ENCODE measurements around the gene USP6. TPM values are rescaled to one million over a fixed set of nuclear protein-coding genes. Genes with fewer than 3 reads are reported as not detected.

Gene USP6
- total and polyA plus RNA-seq, 2 of the 13 experiments (the other 11 are each of a cell fraction or from before 2014, with no cell fraction given) = 0.04 TPM; not detected in 1

DNA sequence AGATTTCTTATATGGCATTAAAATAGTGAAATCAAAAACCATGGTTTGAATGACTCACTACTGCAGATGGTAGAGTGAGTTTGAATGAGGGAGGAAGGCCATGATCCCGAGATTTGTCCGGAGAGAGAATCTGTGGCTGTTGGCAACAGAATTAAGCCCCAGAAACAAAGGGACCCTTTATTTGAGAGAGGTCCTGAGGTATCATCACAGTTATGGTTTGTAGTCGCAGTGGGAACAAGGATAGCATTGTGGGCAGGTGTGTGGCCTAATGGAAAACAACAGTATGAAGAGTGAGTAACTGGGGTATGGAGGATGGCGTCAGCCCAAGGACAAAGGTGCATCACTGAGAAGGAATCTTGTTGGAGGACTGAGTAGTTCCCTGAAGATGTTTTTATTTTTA, 46.1 kb upstream of the USP6 start (continued):
- TF ChIP-seq, protein P1, sequence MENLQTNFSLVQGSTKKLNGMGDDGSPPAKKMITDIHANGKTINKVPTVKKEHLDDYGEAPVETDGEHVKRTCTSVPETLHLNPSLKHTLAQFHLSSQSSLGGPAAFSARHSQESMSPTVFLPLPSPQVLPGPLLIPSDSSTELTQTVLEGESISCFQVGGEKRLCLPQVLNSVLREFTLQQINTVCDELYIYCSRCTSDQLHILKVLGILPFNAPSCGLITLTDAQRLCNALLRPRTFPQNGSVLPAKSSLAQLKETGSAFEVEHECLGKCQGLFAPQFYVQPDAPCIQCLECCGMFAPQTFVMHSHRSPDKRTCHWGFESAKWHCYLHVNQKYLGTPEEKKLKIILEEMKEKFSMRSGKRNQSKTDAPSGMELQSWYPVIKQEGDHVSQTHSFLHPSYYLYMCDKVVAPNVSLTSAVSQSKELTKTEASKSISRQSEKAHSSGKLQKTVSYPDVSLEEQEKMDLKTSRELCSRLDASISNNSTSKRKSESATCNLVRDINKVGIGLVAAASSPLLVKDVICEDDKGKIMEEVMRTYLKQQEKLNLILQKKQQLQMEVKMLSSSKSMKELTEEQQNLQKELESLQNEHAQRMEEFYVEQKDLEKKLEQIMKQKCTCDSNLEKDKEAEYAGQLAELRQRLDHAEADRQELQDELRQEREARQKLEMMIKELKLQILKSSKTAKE (CRISPR knock-in tag; IDR thresholded peaks at IDR 0.05; ENCODE audit: borderline replicate concordance) = no peak
- TF ChIP-seq, protein P2, sequence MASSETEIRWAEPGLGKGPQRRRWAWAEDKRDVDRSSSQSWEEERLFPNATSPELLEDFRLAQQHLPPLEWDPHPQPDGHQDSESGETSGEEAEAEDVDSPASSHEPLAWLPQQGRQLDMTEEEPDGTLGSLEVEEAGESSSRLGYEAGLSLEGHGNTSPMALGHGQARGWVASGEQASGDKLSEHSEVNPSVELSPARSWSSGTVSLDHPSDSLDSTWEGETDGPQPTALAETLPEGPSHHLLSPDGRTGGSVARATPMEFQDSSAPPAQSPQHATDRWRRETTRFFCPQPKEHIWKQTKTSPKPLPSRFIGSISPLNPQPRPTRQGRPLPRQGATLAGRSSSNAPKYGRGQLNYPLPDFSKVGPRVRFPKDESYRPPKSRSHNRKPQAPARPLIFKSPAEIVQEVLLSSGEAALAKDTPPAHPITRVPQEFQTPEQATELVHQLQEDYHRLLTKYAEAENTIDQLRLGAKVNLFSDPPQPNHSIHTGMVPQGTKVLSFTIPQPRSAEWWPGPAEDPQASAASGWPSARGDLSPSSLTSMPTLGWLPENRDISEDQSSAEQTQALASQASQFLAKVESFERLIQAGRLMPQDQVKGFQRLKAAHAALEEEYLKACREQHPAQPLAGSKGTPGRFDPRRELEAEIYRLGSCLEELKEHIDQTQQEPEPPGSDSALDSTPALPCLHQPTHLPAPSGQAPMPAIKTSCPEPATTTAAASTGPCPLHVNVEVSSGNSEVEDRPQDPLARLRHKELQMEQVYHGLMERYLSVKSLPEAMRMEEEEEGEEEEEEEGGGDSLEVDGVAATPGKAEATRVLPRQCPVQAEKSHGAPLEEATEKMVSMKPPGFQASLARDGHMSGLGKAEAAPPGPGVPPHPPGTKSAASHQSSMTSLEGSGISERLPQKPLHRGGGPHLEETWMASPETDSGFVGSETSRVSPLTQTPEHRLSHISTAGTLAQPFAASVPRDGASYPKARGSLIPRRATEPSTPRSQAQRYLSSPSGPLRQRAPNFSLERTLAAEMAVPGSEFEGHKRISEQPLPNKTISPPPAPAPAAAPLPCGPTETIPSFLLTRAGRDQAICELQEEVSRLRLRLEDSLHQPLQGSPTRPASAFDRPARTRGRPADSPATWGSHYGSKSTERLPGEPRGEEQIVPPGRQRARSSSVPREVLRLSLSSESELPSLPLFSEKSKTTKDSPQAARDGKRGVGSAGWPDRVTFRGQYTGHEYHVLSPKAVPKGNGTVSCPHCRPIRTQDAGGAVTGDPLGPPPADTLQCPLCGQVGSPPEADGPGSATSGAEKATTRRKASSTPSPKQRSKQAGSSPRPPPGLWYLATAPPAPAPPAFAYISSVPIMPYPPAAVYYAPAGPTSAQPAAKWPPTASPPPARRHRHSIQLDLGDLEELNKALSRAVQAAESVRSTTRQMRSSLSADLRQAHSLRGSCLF (CRISPR knock-in tag; IDR thresholded peaks at IDR 0.05; ENCODE audit: borderline replicate concordance) = no peak
- TF ChIP-seq ZNF678 (CRISPR knock-in tag; IDR thresholded peaks at IDR 0.05) (no peak), ZSCAN29 (CRISPR knock-in tag; conservative IDR thresholded peaks at IDR 0.05) (no peak), RFX3 (CRISPR knock-in tag; IDR thresholded peaks at IDR 0.05) (no peak), NR2F6 (IDR thresholded peaks at IDR 0.05) (no peak), NR2F6 (CRISPR knock-in tag; IDR thresholded peaks at IDR 0.05) (0 out of 2 replicates have a peak, but pooled peaks have one; percentile 16), SIX1 (CRISPR knock-in tag; IDR thresholded peaks at IDR 0.05; ENCODE audit: borderline replicate concordance) (no peak), HHEX (CRISPR knock-in tag; IDR thresholded peaks at IDR 0.05) (no peak), RFX5 (IDR thresholded peaks at IDR 0.05; ENCODE audit: low read depth, low read length) (no peak; the same call in 1 of the 2 replicates), BORCS8-MEF2B (CRISPR knock-in tag; IDR thresholded peaks at IDR 0.05) (no peak), EHMT2 (IDR thresholded peaks at IDR 0.05; ENCODE audit: borderline replicate concordance, low read depth, low read length) (no peak; the same call in 1 of the 2 replicates), MBD4 (IDR thresholded peaks at IDR 0.05; ENCODE audit: borderline replicate concordance, low read length) (no peak), REL (CRISPR knock-in tag; conservative IDR thresholded peaks at IDR 0.05) (no peak), HNRNPL (IDR thresholded peaks at IDR 0.05; ENCODE audit: low read depth, low read length) (no peak), ZBTB7A (CRISPR knock-in tag; IDR thresholded peaks at IDR 0.05) (no peak), SOX5 (CRISPR knock-in tag; IDR thresholded peaks at IDR 0.05; ENCODE audit: borderline replicate concordance) (peak; percentile 47; the same call in 1 of the 2 replicates)
- TF ChIP-seq, protein P3, sequence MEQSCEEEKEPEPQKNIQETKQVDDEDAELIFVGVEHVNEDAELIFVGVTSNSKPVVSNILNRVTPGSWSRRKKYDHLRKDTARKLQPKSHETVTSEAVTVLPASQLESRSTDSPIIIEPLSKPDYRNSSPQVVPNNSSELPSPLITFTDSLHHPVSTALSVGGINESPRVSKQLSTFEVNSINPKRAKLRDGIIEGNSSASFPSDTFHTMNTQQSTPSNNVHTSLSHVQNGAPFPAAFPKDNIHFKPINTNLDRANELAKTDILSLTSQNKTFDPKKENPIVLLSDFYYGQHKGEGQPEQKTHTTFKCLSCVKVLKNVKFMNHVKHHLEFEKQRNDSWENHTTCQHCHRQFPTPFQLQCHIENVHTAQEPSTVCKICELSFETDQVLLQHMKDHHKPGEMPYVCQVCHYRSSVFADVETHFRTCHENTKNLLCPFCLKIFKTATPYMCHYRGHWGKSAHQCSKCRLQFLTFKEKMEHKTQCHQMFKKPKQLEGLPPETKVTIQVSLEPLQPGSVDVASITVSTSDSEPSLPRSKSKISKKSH (CRISPR knock-in tag; IDR thresholded peaks at IDR 0.05; ENCODE audit: borderline replicate concordance) = no peak
- TF ChIP-seq, protein P4, sequence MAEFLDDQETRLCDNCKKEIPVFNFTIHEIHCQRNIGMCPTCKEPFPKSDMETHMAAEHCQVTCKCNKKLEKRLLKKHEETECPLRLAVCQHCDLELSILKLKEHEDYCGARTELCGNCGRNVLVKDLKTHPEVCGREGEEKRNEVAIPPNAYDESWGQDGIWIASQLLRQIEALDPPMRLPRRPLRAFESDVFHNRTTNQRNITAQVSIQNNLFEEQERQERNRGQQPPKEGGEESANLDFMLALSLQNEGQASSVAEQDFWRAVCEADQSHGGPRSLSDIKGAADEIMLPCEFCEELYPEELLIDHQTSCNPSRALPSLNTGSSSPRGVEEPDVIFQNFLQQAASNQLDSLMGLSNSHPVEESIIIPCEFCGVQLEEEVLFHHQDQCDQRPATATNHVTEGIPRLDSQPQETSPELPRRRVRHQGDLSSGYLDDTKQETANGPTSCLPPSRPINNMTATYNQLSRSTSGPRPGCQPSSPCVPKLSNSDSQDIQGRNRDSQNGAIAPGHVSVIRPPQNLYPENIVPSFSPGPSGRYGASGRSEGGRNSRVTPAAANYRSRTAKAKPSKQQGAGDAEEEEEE (CRISPR knock-in tag; IDR thresholded peaks at IDR 0.05; ENCODE audit: borderline replicate concordance) = no peak
- TF ChIP-seq, protein P5, sequence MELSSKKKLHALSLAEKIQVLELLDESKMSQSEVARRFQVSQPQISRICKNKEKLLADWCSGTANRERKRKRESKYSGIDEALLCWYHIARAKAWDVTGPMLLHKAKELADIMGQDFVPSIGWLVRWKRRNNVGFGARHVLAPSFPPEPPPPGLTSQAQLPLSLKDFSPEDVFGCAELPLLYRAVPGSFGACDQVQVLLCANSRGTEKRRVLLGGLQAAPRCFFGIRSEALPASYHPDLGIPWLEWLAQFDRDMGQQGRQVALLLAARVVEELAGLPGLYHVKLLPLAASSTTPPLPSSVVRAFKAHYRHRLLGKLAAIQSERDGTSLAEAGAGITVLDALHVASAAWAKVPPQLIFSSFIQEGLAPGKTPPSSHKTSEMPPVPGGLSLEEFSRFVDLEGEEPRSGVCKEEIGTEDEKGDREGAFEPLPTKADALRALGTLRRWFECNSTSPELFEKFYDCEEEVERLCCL (CRISPR knock-in tag; IDR thresholded peaks at IDR 0.05; ENCODE audit: borderline replicate concordance) = no peak

Data from HepG2 (cell line).